OCI-LY7 (cell line): Measurements from ENCODE around the gene RRBP1. TPM values are rescaled to one million over a fixed set of nuclear protein-coding genes. Genes with fewer than 3 reads are reported as not detected.

Experiments
- BruUV-seq: library from RNA; stranded (reverse); fragments of 400-500 nt; replicated peaks from 2 replicates; lab custom pipeline; 2021; lab: Mats Ljungman, UMichigan
- CTCF ChIA-PET: fragments of 300-600 bp; sonication (Branson Sonifier 250); formaldehyde crosslinking; loops from one replicate; lab custom pipeline; 2022; ENCODE audit warnings: antibody characterized with exemption; ENCODE audit not compliant: unreplicated experiment; lab: Charles Lee
- POLR2A ChIA-PET: fragments of 300-600 bp; sonication (Branson Sonifier 250); formaldehyde crosslinking; loops from one replicate; lab custom pipeline; 2022; ENCODE audit warnings: antibody characterized with exemption; lab: Charles Lee
- DNase-seq: peaks from one replicate; pipeline ENCODE4 v3.0.0-alpha.2; 2015; ENCODE audit warnings: low spot score
- H2AFZ ChIP-seq: fragments of 200-600 bp; sonication (generic), shearing (Covaris generic); 2 replicates; pipeline ENCODE4 v1.6.1; 2014; ENCODE audit warnings: mild to moderate bottlenecking, antibody characterized with exemption, low read length, moderate library complexity
- H3K27ac ChIP-seq: fragments of 200-600 bp; sonication (generic); 2 replicates; pipeline ENCODE4 v1.5.1; 2014; ENCODE audit warnings: mixed run types, low read depth, mild to moderate bottlenecking, moderate library complexity, low read length, inconsistent platforms; ENCODE audit not compliant: poor library complexity, severe bottlenecking
- H3K36me3 ChIP-seq: fragments of 200-600 bp; sonication (generic); 2 replicates; pipeline ENCODE4 v1.6.1; 2014; ENCODE audit warnings: mild to moderate bottlenecking, antibody characterized with exemption, low read length, moderate library complexity, mixed read lengths; ENCODE audit not compliant: insufficient read depth
- H3K4me1 ChIP-seq: fragments of 200-600 bp; sonication (generic); 2 replicates; pipeline ENCODE4 v1.5.1; 2014; ENCODE audit warnings: mild to moderate bottlenecking, low read length; ENCODE audit not compliant: insufficient read depth, poor library complexity, severe bottlenecking
- H3K4me2 ChIP-seq: fragments of 200-600 bp; sonication (generic); 2 replicates; pipeline ENCODE4 v1.6.1; 2014; ENCODE audit warnings: mild to moderate bottlenecking, low read length
- H3K4me3 ChIP-seq: fragments of 200-600 bp; sonication (generic); 2 replicates; pipeline ENCODE4 v1.5.1; 2014; ENCODE audit warnings: mild to moderate bottlenecking, low read depth, low read length; ENCODE audit not compliant: poor library complexity, severe bottlenecking
- H3K79me2 ChIP-seq: fragments of 200-600 bp; sonication (generic); 2 replicates; pipeline ENCODE4 v1.6.1; 2016; ENCODE audit warnings: low read depth, mild to moderate bottlenecking, low read length, moderate library complexity, mixed read lengths; ENCODE audit not compliant: insufficient read depth
- H3K9me2 ChIP-seq: fragments of 200-600 bp; sonication (generic); 2 replicates; pipeline ENCODE4 v1.6.1; 2016; ENCODE audit warnings: mild to moderate bottlenecking, low read length, mixed read lengths; ENCODE audit not compliant: insufficient read depth
- H3K9me3 ChIP-seq: fragments of 200-600 bp; sonication (generic); 2 replicates; pipeline ENCODE4 v1.6.1; 2014; ENCODE audit warnings: mild to moderate bottlenecking, mixed run types, low read length, mixed read lengths
- H4K20me1 ChIP-seq: fragments of 200-600 bp; sonication (generic); 2 replicates; pipeline ENCODE4 v1.6.1; 2014; ENCODE audit warnings: mild to moderate bottlenecking, antibody characterized with exemption, low read length, moderate library complexity, mixed read lengths; ENCODE audit not compliant: insufficient read depth
- CTCF ChIP-seq: fragments of 200-600 bp; sonication (generic); conservative IDR thresholded peaks from 2 replicates; pipeline ENCODE4 v1.5.1; 2014; ENCODE audit warnings: mild to moderate bottlenecking, antibody characterized with exemption, low read length, moderate library complexity, mixed read lengths
- EZH2phosphoT487 ChIP-seq: fragments of 200-600 bp; sonication (generic); IDR thresholded peaks from 2 replicates; pipeline ENCODE4 v1.6.1; 2018; ENCODE audit warnings: low read depth, borderline replicate concordance, mild to moderate bottlenecking, mixed run types, antibody characterized with exemption, low read length, moderate library complexity, mixed read lengths
- intact Hi-C: fragments of 100-400 bp; cut with micrococcal nuclease; formaldehyde crosslinking; loops from one replicate; pipeline ENCODE4 v1.10.0; 2022; ENCODE audit not compliant: unreplicated experiment
- total RNA-seq, 2 experiments: library from RNA; depleted of rRNA in 1 of 2; stranded (reverse); fragments of >200 nt in 1 of 2; shearing (Covaris generic) in 1 of 2; gene quantifications; 2 replicates each; pipeline ENCODE4 v1.2.3, GENCODE V29; 2014 to 2022

Gene RRBP1
- total RNA-seq, 2 experiments from 2014 or later, result 13.6 to 46.3 TPM

- intact Hi-C loops, result loop anchor here (1.0 to 2.0 kb wide), 2 partner anchors 77 to 201 kb away; partner anchors contain the start of gene DSTN
- TF ChIP-seq CTCF (no peak), EZH2phosphoT487 (no peak)
- no peaks in the 10 kb centered on the region for H3K36me3 ChIP-seq
- H3K79me2 ChIP-seq, result no peaks in the 10 kb centered on the region
- no peaks in the 10 kb centered on the region for H4K20me1 ChIP-seq
- H3K4me2 ChIP-seq, result peak overlapping the region; percentile 52
- H2AFZ ChIP-seq, result no peak overlapping the region
- POLR2A ChIA-PET, result interaction anchor here (0.5 to 1.4 kb wide), 5 partner anchors 9 to 315 kb away, joined by 3 to 4 read pairs (median 3); no protein-coding TSS in a partner anchor
- H3K4me1 ChIP-seq, result peaks cover 75% of the 10 kb centered on the region
- no TSS peak for BruUV-seq
- no peak overlapping the region for H3K4me3 ChIP-seq
- DNase-seq, result no peak
- H3K27ac ChIP-seq, result peak overlapping the region; percentile 76
- CTCF ChIA-PET, result interaction anchor here (0.6 to 1.3 kb wide), 2 partner anchors 11 to 35 kb away, joined by 3 read pairs; partner anchors contain the start of gene RRBP1
- H3K9me2 ChIP-seq, result no peaks in the 10 kb centered on the region
- no peaks in the 10 kb centered on the region for H3K9me3 ChIP-seq
Measured at GRCh38 chr20:17647391-17648314, 34.4 kb downstream of the RRBP1 start.

DNA sequence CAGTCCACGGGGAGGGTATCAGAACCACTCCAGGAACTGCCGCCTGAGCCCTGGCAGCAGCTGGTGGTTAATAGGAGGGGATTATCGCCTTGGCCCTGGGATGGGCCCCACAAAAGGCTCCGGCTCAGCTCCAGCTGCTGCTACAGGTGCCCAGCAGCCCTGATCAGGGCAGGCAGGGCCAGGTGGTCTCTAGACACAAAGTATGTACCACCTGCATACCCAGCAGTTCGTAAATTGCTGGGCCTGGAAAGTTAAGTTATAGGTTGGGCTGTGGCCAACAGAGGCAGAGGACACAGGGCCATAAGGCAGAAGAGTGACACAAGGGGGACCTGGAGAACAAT, 35.1 kb downstream of the RRBP1 start:
- Histone ChIP-seq H3K9me3 (no peaks in the 10 kb centered on the region), H3K27ac (peak overlapping the region; percentile 76), H3K36me3 (no peaks in the 10 kb centered on the region), H3K9me2 (no peaks in the 10 kb centered on the region), H3K79me2 (no peaks in the 10 kb centered on the region), H2AFZ (no peak overlapping the region), H3K4me1 (peaks cover 75% of the 10 kb centered on the region), H3K4me2 (no peak overlapping the region), H4K20me1 (no peaks in the 10 kb centered on the region), H3K4me3 (no peak overlapping the region)
- ChIA-PET CTCF (no interaction called here), POLR2A (interaction anchor here (1.4 kb wide), 1 partner anchor 76 kb away, joined by 3 read pairs; no protein-coding TSS in a partner anchor)
- intact Hi-C loops, result loop anchor here (1.0 kb wide), 1 partner anchor 201 kb away; no protein-coding TSS in a partner anchor
- peak; percentile 35 for DNase-seq
- no peak for TF ChIP-seq EZH2phosphoT487
- no peak for TF ChIP-seq CTCF
- BruUV-seq, result no TSS peak
